Left cardiac atrium (tissue), 4 donors: ENCODE measurements around the gene WARS2. TPM values are rescaled to one million over a fixed set of nuclear protein-coding genes. Genes with fewer than 3 reads are reported as not detected.
A peak's percentile ranks its signal among the peaks of the same experiment; 100 is the strongest.
"Not testable (repeated sequence)": the region's sequence is repeated elsewhere in the genome, so short reads cannot be mapped to it uniquely, and the experiment has no call there.

Experiments used
- ATAC-seq, 2 donors: fragments of 200-7000 bp; cut with Tn5 transposase; one replicate each; pipeline ENCODE4 v1.9.1; 2020; ENCODE audit warnings: mild to moderate bottlenecking in 2 of 2, moderate library complexity in 2 of 2
- DNase-seq: peaks from one replicate; pipeline ENCODE4 v3.0.0-alpha.2; 2020
- intact Hi-C, 2 donors: fragments of 100-400 bp; cut with DNase I; formaldehyde crosslinking; loops; one replicate each; pipeline versions ENCODE4 v1.14.1 to v1.15.1; 2022 to 2023
- long read RNA-seq: library from polyadenylated mRNA; unstranded; transcript quantifications from one replicate; pipeline ENCODE4 v2.0.0, GENCODE V29; 2021
- total RNA-seq, 2 donors: library from RNA; stranded (reverse); fragmentation: NEBNext Ultra II Directional; extraction: Animal tissue kit (Norgen Biotek cat#: 25700); gene quantifications; one replicate each; pipeline ENCODE4 v1.2.1, GENCODE V29; 2021
- donor health status: DM: no; HTN: yes; CAD: no.
- donor health status: DM: no; HTN: yes; CAD: no; lungs with severe emphysema.
- donor health status: DM: yes; HTN: yes; CAD: no.
- donor health status: Dilated cardiomyopathy.

The WARS2 gene
- 10 to 100 TPM; 11.1 to 11.4 TPM for total RNA-seq
- long read RNA-seq, transcript WARS2-201 (6 exons, 2,800 nt): major isoform, 9 of 13 reads
- long read RNA-seq, partial matches to known transcripts: 0 of 13 reads
- long read RNA-seq, other reads (novel, unspliced or antisense): 4 of 13 reads

- DNase-seq (peak; percentile 96), ATAC-seq (peak; percentile 98 to 99)
- intact Hi-C loops: loop anchor here in 1 of 2 donors (10.0 kb wide), 1 partner anchor 96 kb away; no protein-coding TSS in a partner anchor
These were observed at the start of gene WARS2 for GRCh38 chr1:119140177-119141019. TSS of gene WARS2 (minus strand) at chr1:119140653. CDS start at chr1:119140644, 9 bp downstream.

- ATAC-seq (no peak), DNase-seq (no peak)
- intact Hi-C loops: no loop called here
These were observed 48.5 kb upstream of the WARS2 start for GRCh38 chr1:119188926-119189325.

GRCh38 chr1:119187416-119187815, 47.0 kb upstream of the WARS2 start:
- ATAC-seq (no peak), DNase-seq (no peak)
- intact Hi-C loops: no loop called here

- intact Hi-C loops: no loop called here
- DNase-seq (no peak), ATAC-seq (no peak)
These were observed 46.0 kb upstream of the WARS2 start for GRCh38 chr1:119186471-119186870.

- DNase-seq (no peak), ATAC-seq (no peak)
- intact Hi-C loops: no loop called here
These were observed 44.5 kb upstream of the WARS2 start for GRCh38 chr1:119184972-119185371.

GRCh38 chr1:119181218-119181617, 40.8 kb upstream of the WARS2 start:
- ATAC-seq (no peak), DNase-seq (no peak)
- intact Hi-C loops: no loop called here

GRCh38 chr1:119179051-119179450, 38.6 kb upstream of the WARS2 start:
- DNase-seq (no peak), ATAC-seq (no peak)
- intact Hi-C loops: no loop called here

- ATAC-seq, DNase-seq, intact Hi-C loops: not testable (repeated sequence)
These were observed 32.5 kb upstream of the WARS2 start for GRCh38 chr1:119172927-119173326.

- intact Hi-C loops, ATAC-seq, DNase-seq: not testable (repeated sequence)
These were observed 31.0 kb upstream of the WARS2 start for GRCh38 chr1:119171381-119172010.

- intact Hi-C loops: no loop called here
- no peak for ATAC-seq
- no peak for DNase-seq
These were observed 22.9 kb upstream of the WARS2 start for GRCh38 chr1:119163396-119163795.

- intact Hi-C loops: no loop called here
- no peak for DNase-seq
- ATAC-seq: peak; percentile 56
These were observed 20.4 kb upstream of the WARS2 start for GRCh38 chr1:119160866-119161265.

- peak in 1 of 2 donors; percentile 33 for ATAC-seq
- DNase-seq: no peak
- intact Hi-C loops: no loop called here
These were observed 20.0 kb upstream of the WARS2 start for GRCh38 chr1:119160409-119160808.

- ATAC-seq (peak; percentile 27 to 60), DNase-seq (no peak)
- intact Hi-C loops: no loop called here
These were observed 19.5 kb upstream of the WARS2 start for GRCh38 chr1:119159966-119160365.

GRCh38 chr1:119159111-119159510, 18.7 kb upstream of the WARS2 start:
- intact Hi-C loops: no loop called here
- DNase-seq: no peak
- peak; percentile 14 to 63 for ATAC-seq

- intact Hi-C loops, ATAC-seq, DNase-seq: not testable (repeated sequence)
These were observed 16.3 kb upstream of the WARS2 start for GRCh38 chr1:119156761-119157160.

- DNase-seq, ATAC-seq, intact Hi-C loops: not testable (repeated sequence)
These were observed 14.6 kb upstream of the WARS2 start for GRCh38 chr1:119155069-119155468.

GRCh38 chr1:119150150-119150549, 9.7 kb upstream of the WARS2 start:
- no peak for DNase-seq
- ATAC-seq: no peak
- intact Hi-C loops: no loop called here

GRCh38 chr1:119147661-119148090, 7.2 kb upstream of the WARS2 start:
- ATAC-seq (no peak), DNase-seq (no peak)
- intact Hi-C loops: loop anchor here in 1 of 2 donors (10.0 kb wide), 1 partner anchor 103 kb away; no protein-coding TSS in a partner anchor

GRCh38 chr1:119146466-119146865, 6.0 kb upstream of the WARS2 start:
- no peak for DNase-seq
- intact Hi-C loops: loop anchor here in 1 of 2 donors (10.0 kb wide), 1 partner anchor 102 kb away; no protein-coding TSS in a partner anchor
- no peak for ATAC-seq

GRCh38 chr1:119144813-119145212, 4.4 kb upstream of the WARS2 start:
- ATAC-seq: no peak
- no peak for DNase-seq
- intact Hi-C loops: loop anchor here in 1 of 2 donors (10.0 kb wide), 1 partner anchor 100 kb away; no protein-coding TSS in a partner anchor
